Posterior vena cava (tissue), 2 donors: ENCODE measurements around the gene ZNF169. TPM values are rescaled to one million over a fixed set of nuclear protein-coding genes. Genes with fewer than 3 reads are reported as not detected.
"Not testable (repeated sequence)": the region's sequence is repeated elsewhere in the genome, so short reads cannot be mapped to it uniquely, and the experiment has no call there.

Experiments
- DNase-seq: peaks from one replicate; pipeline ENCODE4 v3.0.0-alpha.2; 2020; ENCODE audit warnings: low spot score
- intact Hi-C, 2 donors: fragments of 100-400 bp; cut with DNase I; formaldehyde crosslinking; loops; one replicate each; pipeline versions ENCODE4 v1.14.1 to v1.14.2; 2022 to 2023
- total RNA-seq, 2 donors: library from RNA; stranded (reverse); fragmentation: NEBNext Ultra II Directional; extraction: Animal tissue kit (Norgen Biotek cat#: 25700); gene quantifications; one replicate each; pipeline ENCODE4 v1.2.1, GENCODE V29; 2021
- donor health status: DM: yes; HTN: yes; CAD: no.
- donor health status: DM: yes; HTN: yes; CAD: no.

Gene ZNF169
- total RNA-seq, 2 donors from 2014 or later = 3.8 to 4.3 TPM

DNA sequence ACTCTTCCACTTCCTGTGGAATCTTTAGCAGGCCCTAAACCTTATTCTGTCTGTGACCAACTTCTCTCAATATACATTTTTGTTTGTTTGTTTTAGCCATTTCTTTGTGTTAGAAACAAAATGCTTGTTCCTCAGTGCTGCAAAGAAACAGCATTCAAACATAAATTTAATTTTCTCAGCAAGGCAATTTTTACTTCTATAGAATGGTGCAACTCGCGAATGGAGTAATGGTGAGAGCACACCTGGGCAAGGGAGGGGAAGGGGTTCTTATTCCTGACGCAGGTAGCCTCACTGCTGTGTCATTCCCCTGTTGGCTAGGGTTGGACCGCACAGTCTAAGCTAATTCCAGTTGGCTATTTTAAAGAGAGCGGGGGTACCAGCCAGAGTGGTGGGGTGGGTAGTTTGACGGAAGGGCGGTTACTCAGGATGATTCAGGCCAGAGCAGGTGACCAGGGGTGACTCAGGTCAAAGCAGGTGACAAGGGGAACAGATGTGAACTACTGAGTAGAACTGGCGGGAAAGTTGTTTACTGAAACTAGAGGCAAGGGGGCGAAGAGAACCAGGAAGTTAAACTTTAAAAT, 21.4 kb downstream of the ZNF169 start:
- intact Hi-C loops = no loop called here
- no peak for DNase-seq

DNA sequence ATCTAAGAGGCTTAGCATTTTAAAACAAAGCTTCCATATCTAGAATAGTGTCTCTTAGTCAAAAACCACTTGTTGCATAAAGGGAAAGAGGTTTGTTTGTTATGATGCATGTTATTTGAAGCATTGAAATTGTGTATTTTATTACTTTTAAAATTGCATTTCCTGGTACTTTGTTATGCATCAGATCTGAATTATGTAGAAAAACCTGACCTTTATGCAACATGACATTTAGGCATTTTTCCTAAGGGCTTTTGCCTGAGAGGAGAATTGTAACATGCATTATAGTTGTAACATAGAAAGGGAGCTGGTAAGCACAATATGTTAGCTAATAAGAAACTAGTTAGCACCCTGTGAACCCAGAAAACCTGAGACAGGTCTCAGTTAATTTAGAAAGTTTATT, 22.0 kb downstream of the ZNF169 start:
- DNase-seq = no peak

DNA sequence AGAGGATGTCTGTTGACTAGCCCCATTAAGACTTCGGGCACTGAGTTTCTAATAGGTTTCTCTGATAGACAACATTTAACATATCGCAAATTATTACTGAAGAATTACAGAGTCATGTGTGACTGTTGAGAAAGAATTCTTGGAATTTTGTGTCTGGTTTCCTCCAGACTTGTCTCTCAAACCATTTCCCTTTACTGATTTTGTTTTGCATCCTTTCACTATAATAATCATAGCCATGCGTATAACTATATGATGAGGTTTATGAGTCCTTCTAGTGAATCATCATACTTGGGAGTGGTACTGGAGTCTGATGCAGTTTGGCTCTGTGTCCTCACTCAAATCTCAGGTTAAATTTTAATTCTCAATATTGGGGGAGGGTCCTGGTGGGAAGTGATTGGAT, 27.0 kb downstream of the ZNF169 start:
- no peak for DNase-seq
- intact Hi-C loops = no loop called here

More for the DNA sequence above, 22.0 kb downstream of the ZNF169 start:
- intact Hi-C loops = no loop called here

DNA sequence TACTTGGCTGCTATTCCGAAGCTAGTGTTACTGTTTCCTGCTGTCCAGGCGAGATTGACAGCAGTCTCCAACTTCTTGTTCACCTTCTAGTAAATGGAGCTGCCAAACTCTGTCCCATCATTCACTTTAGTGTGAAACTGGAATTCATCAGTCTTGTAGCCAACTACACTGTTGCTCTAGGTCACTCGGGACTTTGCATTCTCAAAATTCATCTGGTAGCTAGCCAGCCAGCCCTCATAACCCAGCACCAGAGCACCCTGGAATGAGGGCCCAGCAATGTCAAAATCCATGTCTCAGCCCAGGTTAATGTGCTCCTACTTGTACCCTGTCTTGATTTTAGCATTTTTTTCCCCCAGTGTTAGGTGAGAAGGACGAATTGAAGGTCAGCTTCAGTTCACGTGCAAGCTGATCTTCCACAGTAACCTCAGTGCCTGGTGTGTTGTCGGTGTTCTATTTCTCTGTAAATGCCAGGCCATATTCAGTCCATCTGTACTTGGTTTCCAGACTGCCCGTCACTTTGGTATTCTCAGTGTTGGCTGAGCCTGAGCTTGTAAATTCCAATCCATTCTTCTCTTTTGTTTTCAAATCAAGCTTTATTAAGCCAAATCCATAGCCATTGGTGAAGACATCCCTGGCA, 28.9 kb downstream of the ZNF169 start:
- intact Hi-C loops = no loop called here
- no peak for DNase-seq

DNA sequence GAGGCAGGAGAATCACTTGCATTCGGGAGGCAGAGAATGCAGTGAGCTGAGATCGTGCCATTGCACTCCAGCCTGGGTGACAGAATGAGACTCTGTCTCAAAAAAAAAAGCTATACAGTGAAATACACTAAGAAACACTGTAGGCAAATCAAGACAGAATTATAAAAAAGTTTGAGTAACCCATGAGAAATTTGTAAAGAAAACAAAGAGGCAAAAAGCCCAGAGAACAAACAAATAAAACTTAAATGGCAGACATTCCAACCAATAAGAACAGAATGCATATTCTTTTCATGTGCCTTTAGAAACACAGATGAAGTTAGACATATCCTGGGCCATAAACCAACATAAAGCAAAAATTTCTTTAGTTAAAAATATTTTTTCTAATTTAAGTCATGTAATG, 30.6 kb downstream of the ZNF169 start:
- intact Hi-C loops = no loop called here
- DNase-seq = no peak

DNA sequence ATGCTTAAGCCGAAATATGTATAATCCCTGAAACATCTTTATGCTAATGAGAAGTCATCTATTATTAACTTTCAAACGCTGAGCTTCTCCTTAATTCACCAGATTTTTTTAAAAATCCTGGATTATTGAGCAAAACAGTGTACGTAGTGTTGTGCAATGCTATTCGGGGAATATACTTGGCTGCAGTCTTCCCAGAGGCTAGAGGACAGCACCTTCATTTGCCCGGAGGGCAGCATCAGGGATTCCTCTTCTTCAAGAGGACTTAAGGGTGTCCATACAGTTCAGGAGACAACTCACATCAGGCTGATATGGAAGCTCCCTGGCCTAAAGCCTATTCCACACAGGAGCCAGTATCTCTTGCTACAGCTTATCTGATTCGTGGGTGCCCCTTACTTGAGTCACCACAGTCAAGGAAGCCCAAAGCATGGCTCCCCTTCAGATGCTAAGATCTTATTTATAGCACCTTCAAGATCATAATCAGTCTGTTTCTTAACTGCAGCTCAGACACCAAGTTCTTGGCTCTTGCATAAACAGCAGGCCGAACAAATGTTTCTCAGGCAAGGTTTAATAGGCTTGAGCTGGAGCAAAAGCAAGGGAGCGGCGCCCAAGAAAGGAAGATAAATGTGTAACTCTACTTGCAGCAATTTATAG, 40.0 kb downstream of the ZNF169 start:
- no peak for DNase-seq
- intact Hi-C loops = no loop called here

DNA sequence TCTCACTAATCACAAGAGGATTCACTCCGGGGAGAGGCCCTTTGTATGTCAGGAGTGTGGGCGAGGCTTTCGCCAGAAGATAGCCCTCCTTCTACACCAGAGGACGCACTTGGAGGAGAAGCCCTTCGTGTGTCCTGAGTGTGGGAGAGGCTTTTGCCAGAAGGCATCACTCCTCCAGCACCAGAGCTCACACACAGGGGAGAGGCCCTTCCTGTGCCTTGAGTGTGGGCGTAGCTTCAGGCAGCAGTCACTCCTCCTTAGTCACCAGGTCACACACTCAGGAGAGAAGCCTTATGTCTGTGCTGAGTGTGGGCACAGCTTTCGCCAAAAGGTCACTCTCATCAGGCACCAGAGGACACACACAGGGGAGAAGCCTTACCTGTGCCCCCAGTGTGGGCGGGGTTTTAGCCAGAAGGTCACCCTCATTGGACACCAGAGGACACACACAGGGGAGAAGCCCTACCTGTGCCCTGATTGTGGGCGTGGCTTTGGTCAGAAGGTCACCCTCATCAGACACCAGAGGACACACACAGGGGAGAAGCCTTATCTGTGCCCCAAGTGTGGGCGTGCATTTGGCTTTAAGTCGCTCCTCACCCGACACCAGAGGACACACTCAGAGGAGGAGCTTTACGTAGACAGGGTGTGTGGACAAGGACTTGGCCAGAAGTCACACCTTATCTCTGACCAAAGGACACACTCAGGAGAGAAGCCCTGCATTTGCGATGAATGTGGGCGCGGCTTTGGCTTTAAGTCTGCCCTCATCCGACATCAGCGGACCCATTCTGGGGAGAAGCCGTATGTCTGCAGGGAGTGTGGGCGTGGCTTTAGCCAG, 41.6 kb downstream of the ZNF169 start:
- no peak for DNase-seq
- intact Hi-C loops = no loop called here

DNA sequence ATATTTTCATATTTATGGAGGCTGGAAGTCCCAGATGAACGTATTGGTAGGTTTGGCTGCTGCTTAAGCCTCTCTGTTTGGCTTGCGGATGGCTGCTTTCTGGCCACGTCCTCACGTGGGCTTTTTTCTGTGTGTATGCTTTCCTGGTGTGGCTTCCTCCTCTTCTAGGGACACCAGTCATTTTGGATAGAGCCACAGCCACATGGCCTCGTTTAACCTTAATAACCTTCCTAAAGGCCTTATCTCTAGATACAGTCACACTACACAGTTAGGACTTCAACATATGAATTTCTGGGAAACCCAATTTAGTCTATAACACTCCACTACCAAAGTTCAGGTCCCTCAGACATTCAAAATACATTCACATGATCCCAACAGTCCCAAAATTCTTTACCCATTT, 42.5 kb downstream of the ZNF169 start:
- intact Hi-C loops = no loop called here
- no peak for DNase-seq

DNA sequence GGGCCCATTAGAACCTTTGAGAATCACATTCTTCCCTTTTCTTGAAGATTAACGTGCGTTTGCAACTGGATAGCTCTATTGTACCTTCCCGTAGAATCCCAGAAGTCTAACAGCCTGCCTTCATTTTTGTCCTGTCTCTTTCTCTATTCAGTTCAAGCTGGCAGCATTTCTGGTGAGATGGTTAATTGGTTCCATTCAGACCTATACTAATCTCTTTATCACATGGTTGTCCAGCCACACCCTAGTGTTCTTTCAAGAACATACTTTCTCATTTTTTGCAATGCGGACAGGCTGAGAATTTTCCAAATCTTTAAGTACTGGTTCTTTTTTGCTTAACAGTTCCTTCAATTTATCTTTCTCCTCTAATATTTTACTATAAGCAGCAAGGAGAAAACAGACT, 43.3 kb downstream of the ZNF169 start:
- no peak for DNase-seq
- intact Hi-C loops = no loop called here

DNA sequence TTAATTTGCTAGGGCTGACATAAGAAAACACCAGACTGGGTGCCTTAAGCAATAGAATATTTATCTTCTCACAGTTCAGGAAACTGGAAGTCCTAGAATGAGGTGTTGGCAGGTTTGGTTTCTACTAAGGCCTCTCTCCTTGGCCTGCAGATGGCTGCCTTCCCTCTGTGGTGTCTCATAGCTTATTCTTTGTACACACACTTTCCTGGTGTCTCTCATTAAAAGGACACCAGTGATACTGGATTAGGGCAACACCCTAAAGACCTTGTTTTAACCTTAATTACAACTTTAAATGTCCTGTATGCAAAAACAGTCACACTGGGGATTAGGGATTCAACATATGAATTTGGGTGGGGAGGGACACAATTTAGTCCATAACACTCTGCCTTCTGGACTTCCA, 44.2 kb downstream of the ZNF169 start:
- no peak for DNase-seq
- intact Hi-C loops = no loop called here

DNA sequence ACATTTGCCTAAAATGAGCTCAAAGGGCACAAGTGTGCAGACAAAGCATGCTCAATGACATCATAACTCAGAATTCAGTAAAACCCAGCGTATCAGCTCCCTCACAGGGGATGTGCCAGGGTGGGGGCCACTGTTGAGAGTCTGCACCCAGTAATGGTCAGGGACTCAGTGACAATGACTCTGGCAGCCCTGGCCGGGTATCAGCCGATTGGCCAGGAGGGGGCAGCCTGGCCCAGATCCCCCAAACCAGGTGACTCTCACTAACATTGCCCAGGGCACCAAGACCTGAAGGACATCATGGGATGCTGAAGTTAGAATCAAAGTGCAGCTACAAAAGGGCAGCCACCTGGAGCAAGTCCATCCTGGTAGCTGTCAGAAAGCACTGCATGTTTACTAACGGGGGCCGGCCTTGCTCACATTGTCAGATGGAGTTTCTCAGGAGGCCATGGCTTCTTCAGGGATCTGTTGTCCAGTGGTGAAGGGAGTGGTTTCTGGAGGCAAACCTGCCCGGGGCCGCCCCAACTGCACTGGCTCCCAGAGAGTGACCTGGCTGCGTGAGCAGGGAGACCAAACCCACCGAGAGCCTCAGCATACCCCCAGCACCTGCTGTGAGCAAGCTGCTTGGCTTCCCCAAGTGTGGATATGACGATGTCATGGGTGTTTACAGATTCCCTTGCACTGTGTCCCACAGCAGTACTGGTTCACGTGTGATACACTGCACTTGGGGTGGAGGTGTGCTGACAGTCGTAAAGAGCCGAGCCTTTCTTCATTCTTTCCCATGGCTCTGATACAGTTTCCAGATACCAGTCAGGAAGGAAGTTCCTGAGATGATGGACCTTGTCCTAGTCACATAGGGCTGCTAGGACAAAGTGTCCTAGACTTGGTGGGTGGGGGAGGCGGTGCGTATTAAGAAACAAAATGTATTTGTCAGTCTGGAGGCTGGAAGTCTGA, 56.2 kb downstream of the ZNF169 start:
- DNase-seq, intact Hi-C loops: not testable (repeated sequence)

DNA sequence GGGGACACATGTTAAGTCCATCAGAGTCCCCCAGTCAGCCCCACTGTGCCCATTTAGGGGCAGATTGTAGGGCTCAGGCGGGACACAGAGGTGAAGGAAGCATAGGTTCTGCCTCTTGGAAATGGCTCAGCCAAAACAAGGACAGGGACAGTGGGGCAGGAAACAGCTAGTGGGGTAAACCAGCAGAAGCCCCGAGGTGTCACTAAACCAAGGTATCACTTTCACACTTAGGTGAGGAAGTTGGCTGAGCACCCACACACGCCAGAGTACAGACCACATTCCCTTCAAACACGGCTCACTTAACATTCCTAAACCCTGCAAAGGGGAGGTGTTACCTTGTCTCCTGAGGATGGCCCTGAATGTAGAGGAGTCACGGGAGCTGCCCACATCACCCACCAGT, 57.1 kb downstream of the ZNF169 start:
- intact Hi-C loops, DNase-seq: not testable (repeated sequence)

DNA sequence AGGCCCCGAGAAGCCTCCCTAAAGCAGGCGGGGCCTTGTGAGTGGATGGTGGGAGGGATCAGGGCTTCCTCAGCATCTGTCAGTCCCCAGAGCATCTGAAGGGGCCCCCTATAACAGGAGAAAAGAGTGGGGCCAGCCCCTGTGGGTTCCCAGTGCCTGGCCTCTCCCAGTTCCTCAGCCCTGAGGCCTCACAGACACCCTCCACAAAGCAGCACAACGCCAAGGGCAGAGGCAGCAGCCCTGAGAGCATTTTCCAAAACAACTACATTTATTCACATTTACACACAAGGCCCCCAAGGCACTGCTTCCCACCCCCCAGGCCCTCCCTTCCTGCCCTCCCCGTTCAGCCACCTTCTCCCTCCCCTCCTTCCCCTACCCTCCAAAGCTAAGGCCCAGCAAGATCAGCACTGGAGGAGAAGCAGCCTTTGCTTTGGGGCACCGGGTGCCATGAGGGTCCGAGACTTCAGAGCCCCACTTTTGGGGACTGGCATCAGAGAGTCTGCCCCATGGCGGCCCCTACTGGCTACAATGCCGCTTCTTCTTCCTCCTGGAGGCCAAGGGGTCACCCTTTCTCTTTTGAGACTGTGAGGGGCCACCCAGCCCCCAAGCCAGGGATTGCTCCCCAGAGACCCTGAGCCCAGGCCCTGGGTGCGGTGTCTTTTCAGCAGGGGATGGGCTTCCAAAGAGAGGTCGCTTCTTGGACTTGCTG, 59.0 kb downstream of the ZNF169 start:
- DNase-seq, intact Hi-C loops: not testable (repeated sequence)

DNA sequence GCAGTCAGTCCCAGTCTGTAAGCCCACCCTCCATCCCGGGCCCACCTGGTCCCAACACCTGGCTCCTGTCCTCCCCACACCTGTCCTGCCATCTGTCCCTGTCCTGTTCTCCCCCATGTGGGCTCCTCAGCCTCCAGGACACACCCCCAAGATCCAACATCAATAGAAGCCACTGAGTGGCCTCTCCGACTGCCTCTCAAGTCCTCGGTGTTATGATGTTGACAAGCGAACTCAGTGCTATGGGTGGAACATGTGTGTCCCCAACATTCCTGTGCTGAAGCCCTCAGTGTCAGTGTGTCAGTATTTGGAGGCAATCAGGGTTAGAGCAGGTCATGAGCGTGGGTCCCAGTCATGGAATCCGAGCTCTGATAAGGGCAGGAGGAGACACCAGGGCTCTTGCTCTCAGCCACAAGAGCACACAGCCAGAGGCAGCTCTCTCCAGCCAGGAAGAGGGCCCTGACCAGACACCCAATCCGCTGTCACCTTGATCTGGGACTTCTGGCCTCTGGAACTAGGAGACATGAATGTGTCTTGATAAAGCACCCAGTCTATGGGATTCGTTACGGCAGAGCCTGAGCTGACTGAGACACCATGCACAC, 63.3 kb downstream of the ZNF169 start:
- DNase-seq, intact Hi-C loops: not testable (repeated sequence)

DNA sequence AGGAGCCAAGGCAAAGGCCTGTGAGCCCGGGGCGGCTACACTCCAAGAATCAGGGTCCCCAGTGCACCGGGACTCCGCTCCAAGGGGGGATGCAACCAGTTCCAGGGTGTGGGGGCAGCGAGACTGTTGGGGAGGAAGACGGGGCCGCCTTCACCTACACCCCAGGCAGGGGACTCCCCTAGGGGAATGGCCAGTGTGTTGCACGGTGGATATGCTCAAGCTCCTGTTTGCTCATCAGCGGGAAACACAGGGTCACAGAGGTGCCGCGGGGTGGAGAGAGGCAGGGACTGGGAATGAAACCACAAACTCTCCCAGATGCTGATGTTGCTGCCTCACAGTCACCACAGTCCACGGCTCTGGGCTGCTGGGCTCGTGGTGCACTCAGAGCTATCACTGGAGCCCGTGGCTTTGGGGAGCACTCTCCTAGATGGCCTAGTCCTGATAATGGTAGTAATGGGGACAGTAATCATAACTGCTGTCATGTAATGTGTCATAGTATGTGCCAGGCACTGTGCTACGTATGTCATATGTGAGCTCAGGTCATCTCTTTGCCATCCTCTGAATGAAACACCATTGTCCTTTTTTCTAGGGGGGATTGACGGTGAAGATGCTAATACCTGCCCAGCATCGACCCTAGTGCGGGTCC, 64.2 kb downstream of the ZNF169 start:
- DNase-seq, intact Hi-C loops: not testable (repeated sequence)

DNA sequence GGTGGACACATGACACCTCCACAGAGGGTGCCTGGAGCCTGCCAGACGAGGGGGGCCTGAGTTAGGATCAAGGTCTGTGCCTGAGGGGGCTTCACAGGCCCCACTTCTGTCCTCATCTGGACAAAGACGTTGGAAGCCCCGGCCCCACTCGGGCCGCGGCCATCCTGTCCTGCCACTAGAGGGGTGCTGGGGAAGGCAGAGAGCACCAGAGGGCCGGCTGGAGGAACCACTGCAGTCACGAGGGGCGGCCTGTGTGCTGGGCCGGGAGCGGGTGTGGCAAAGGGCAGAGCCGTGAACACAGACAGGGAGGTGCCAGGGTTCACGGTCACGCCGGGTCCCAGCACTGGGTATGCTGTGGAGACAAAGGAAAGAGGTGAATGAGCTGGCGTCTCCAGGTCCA, 66.5 kb downstream of the ZNF169 start:
- intact Hi-C loops, DNase-seq: not testable (repeated sequence)

DNA sequence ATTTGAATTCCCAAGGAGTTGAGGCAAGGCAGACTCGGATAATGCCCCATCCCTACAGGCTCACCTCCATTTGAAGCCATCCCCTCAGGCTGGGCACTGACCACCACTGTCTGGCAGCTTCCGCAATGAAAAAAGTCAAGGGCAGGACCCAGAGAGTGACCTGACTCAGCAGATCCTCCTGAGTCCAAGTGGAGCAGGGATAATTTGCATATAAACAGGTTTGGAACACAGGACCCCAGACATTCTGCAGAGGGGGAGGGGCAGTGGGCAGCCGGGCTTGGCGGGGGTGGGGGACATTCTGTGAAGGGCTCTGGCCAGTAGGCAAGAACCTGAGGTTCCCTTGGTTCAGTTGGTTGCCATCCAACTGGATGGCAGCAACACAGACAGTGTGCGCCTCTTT, 69.4 kb downstream of the ZNF169 start, which contains the start of gene NUTM2F:
TSS of gene NUTM2F (minus strand) at position 101 of the 400 bp plus-strand sequence. CDS start at position 80, 21 bp downstream.
- DNase-seq, intact Hi-C loops: not testable (repeated sequence)
